ENCODE data around the gene POLR2I. TPM values are rescaled to one million over a fixed set of nuclear protein-coding genes. Genes with fewer than 3 reads are reported as not detected.

The POLR2I gene
- polyA plus RNA-seq, 1 of the 3 experiments (the other 2 are of a cell fraction): 140 TPM

- Histone ChIP-seq H4K20me1 (ENCODE audit: insufficient read depth) (no peaks in the 10 kb centered on the region), H3K4me3 (ENCODE audit: low read depth in 2 of 2, low read length in 1 of 2) (no peak overlapping the region), H3K27ac (ENCODE audit: low read depth in 2 of 2, low read length in 1 of 2) (no peak overlapping the region), H3K4me1 (ENCODE audit: control insufficient read depth in 1 of 2, insufficient read depth in 2 of 2, low read depth in 1 of 2, low read length in 1 of 2) (no peaks in the 10 kb centered on the region), H3F3A (replicated peaks; ENCODE audit: insufficient read depth) (no peaks in the 10 kb centered on the region), H3K36me3 (replicated peaks in 1 of 2; ENCODE audit: control insufficient read depth in 1 of 2, insufficient read depth in 2 of 2, low read length in 1 of 2) (peaks cover 3 to 5% of the 10 kb centered on the region in 2 experiments), H3K27me3 (ENCODE audit: insufficient read depth) (no peaks in the 10 kb centered on the region), H2AFZ (ENCODE audit: low read depth) (no peak overlapping the region), H3K9ac (no peak overlapping the region), H3K9me3 (no peaks in the 10 kb centered on the region), H3K79me2 (ENCODE audit: insufficient read depth) (no peaks in the 10 kb centered on the region), H3K4me2 (no peak overlapping the region), H3K9me2 (no peaks in the 10 kb centered on the region)
- TF ChIP-seq EP300 (IDR thresholded peaks at IDR 0.05; ENCODE audit: borderline replicate concordance in 1 of 2, low read depth in 1 of 2, low read length in 1 of 2) (no peak), CHD2 (IDR thresholded peaks at IDR 0.05; ENCODE audit: low read length, partially characterized antibody) (no peak), CTCF (IDR thresholded peaks at IDR 0.05) (no peak), POLR2AphosphoS5 (IDR thresholded peaks at IDR 0.05; ENCODE audit: low read depth, low read length) (no peak), RFX5 (IDR thresholded peaks at IDR 0.05; ENCODE audit: low read length) (no peak), FOXM1 (IDR thresholded peaks at IDR 0.05; ENCODE audit: low read depth) (no peak), JUND (IDR thresholded peaks at IDR 0.05) (no peak), RAD21 (IDR thresholded peaks at IDR 0.05; ENCODE audit: low read length) (no peak), FOXJ3 (CRISPR knock-in tag; IDR thresholded peaks at IDR 0.05) (no peak), IRF3 (IDR thresholded peaks at IDR 0.05; ENCODE audit: low read depth, low read length) (no peak), MAX (IDR thresholded peaks at IDR 0.05; ENCODE audit: low read depth) (no peak)
- ChIA-PET CTCF (no interaction called here), POLR2A (no interaction called here)
- WGBS (ENCODE audit: low lambda C conversion rate): 94% methylated on average over 24 of the region's 27 CpGs
- DNase-seq: no peak
Measured at GRCh38 chr19:36101550-36102327, 12.9 kb downstream of the POLR2I start.

- no peaks in the 10 kb centered on the region for H3K9me3 ChIP-seq
- H3K79me2 ChIP-seq (ENCODE audit: insufficient read depth): no peaks in the 10 kb centered on the region
- no peak for DNase-seq
- no peaks in the 10 kb centered on the region for H3K27me3 ChIP-seq (ENCODE audit: insufficient read depth)
- H3K4me1 ChIP-seq (ENCODE audit: control insufficient read depth in 1 of 2, insufficient read depth in 2 of 2, low read depth in 1 of 2, low read length in 1 of 2): no peaks in the 10 kb centered on the region
- H3K36me3 ChIP-seq (replicated peaks in 1 of 2; ENCODE audit: control insufficient read depth in 1 of 2, insufficient read depth in 2 of 2, low read length in 1 of 2): peaks cover 3 to 5% of the 10 kb centered on the region in 2 experiments
- TF ChIP-seq FOXM1 (IDR thresholded peaks at IDR 0.05; ENCODE audit: low read depth): no peak
- TF ChIP-seq SIN3A (IDR thresholded peaks at IDR 0.05; ENCODE audit: borderline replicate concordance, low read depth, low read length): no peak
- TF ChIP-seq SMC3 (IDR thresholded peaks at IDR 0.05; ENCODE audit: low read depth, low read length): no peak
- no peak for TF ChIP-seq ZBTB33 (IDR thresholded peaks at IDR 0.05; ENCODE audit: borderline replicate concordance, low read depth)
- no peak for TF ChIP-seq USF1 (IDR thresholded peaks at IDR 0.05; ENCODE audit: borderline replicate concordance, low read depth)
- TF ChIP-seq NRF1 (IDR thresholded peaks at IDR 0.05; ENCODE audit: low read depth, low read length): no peak
- no peak for TF ChIP-seq ELF1 (IDR thresholded peaks at IDR 0.05)
- no peak for TF ChIP-seq PBX3 (IDR thresholded peaks at IDR 0.05)
- TF ChIP-seq POLR2AphosphoS5 (IDR thresholded peaks at IDR 0.05; ENCODE audit: low read depth, low read length): no peak
- no peak overlapping the region for H2AFZ ChIP-seq (ENCODE audit: low read depth)
- no peaks in the 10 kb centered on the region for H3K9me2 ChIP-seq
- H3K9ac ChIP-seq: no peak overlapping the region
- no peak overlapping the region for H3K27ac ChIP-seq (ENCODE audit: low read depth in 2 of 2, low read length in 1 of 2)
- H3F3A ChIP-seq (replicated peaks; ENCODE audit: insufficient read depth): no peaks in the 10 kb centered on the region
- POLR2A ChIA-PET: no interaction called here
- no peak overlapping the region for H3K4me2 ChIP-seq
- WGBS (ENCODE audit: low lambda C conversion rate): 92% methylated on average over 5 of the region's 5 CpGs
- H4K20me1 ChIP-seq (ENCODE audit: insufficient read depth): no peaks in the 10 kb centered on the region
- CTCF ChIA-PET: no interaction called here
- no peak overlapping the region for H3K4me3 ChIP-seq (ENCODE audit: low read depth in 2 of 2, low read length in 1 of 2)
Measured at GRCh38 chr19:36100476-36100875, 14.2 kb downstream of the POLR2I start.

Data from SK-N-SH (cell line).